Peyer's patch (tissue), 4 donors: ENCODE results near the gene CYP51A1.

Experiments used
- POLR2A ChIP-seq, 2 donors: fragments of 450-650 bp; IDR thresholded peaks; one replicate each; pipeline ENCODE4 v1.5.1; 2017; ENCODE audit warnings: antibody characterized with exemption in 2 of 2, mild to moderate bottlenecking in 2 of 2, moderate library complexity in 2 of 2
- TF ChIP-seq, protein P1 (sequence below), 6 experiments: fragments of 450-650 bp in 4 of 6; fragments of 200-600 bp in 2 of 6; sonication (generic) in 1 of 6; IDR thresholded peaks; one replicate each; pipeline ENCODE4 v1.5.1; 2017 to 2019; ENCODE audit warnings: antibody characterized with exemption in 6 of 6, mild to moderate bottlenecking in 3 of 6, moderate library complexity in 1 of 6

- no peak for TF ChIP-seq POLR2A (IDR thresholded peaks at IDR 0.05)
- TF ChIP-seq, protein P1, sequence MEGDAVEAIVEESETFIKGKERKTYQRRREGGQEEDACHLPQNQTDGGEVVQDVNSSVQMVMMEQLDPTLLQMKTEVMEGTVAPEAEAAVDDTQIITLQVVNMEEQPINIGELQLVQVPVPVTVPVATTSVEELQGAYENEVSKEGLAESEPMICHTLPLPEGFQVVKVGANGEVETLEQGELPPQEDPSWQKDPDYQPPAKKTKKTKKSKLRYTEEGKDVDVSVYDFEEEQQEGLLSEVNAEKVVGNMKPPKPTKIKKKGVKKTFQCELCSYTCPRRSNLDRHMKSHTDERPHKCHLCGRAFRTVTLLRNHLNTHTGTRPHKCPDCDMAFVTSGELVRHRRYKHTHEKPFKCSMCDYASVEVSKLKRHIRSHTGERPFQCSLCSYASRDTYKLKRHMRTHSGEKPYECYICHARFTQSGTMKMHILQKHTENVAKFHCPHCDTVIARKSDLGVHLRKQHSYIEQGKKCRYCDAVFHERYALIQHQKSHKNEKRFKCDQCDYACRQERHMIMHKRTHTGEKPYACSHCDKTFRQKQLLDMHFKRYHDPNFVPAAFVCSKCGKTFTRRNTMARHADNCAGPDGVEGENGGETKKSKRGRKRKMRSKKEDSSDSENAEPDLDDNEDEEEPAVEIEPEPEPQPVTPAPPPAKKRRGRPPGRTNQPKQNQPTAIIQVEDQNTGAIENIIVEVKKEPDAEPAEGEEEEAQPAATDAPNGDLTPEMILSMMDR (IDR thresholded peaks at IDR 0.05): no peak
Measured at GRCh38 chr7:92072121-92072520, 62.2 kb downstream of the CYP51A1 start.
